RWPE1 (cell line): Measurements from ENCODE around the gene ATG7.
A peak's percentile ranks its signal among the peaks of the same experiment; 100 is the strongest.

Source experiments
- CTCF ChIA-PET: fragments of 350-600 bp; sonication (Branson Sonifier 250); formaldehyde crosslinking; extraction: SDS; loops from one replicate; lab custom pipeline; 2021; lab: Yijun Ruan, JAX
- POLR2A ChIA-PET: fragments of 400-600 bp; formaldehyde crosslinking; extraction: SDS; loops from one replicate; lab custom pipeline; 2020; ENCODE audit warnings: antibody characterized with exemption; ENCODE audit not compliant: low non-redundant PET; lab: Yijun Ruan, JAX
- DNase-seq: peaks from one replicate; pipeline ENCODE4 v3.0.0; 2012; ENCODE audit warnings: low spot score
- H3K27ac ChIP-seq: fragments of 450-650 bp; 2 replicates; pipeline ENCODE4 v1.5.1; 2017
- CTCF ChIP-seq: fragments of 450-650 bp; conservative IDR thresholded peaks from 2 replicates; pipeline ENCODE4 v1.5.1; 2017; ENCODE audit warnings: low read depth, mild to moderate bottlenecking

ATG7 gene

GRCh38 chr3:11530153-11530721 is 258.0 kb downstream of the ATG7 start:
- peak; percentile 82 for DNase-seq
- ChIA-PET POLR2A (no interaction called here), CTCF (interaction anchor here (0.7 to 0.9 kb wide), 2 partner anchors 72 to 151 kb away, joined by 3 to 5 read pairs; no protein-coding TSS in a partner anchor)
- H3K27ac ChIP-seq = peak overlapping the region; percentile 97
- TF ChIP-seq CTCF = peak; percentile 39; the same call in 1 of the 2 replicates

GRCh38 chr3:11532931-11533391 is 260.8 kb downstream of the ATG7 start:
- H3K27ac ChIP-seq = peak overlapping the region; percentile 63
- no peak for DNase-seq
- ChIA-PET CTCF (no interaction called here), POLR2A (no interaction called here)
- no peak for TF ChIP-seq CTCF

GRCh38 chr3:11534011-11534792 is 262.0 kb downstream of the ATG7 start:
- CTCF ChIA-PET = no interaction called here
- POLR2A ChIA-PET = no interaction called here
- no peak for DNase-seq
- no peak for TF ChIP-seq CTCF
- peak overlapping the region; percentile 66 for H3K27ac ChIP-seq

GRCh38 chr3:11534793-11535101 is 262.6 kb downstream of the ATG7 start:
- POLR2A ChIA-PET = no interaction called here
- H3K27ac ChIP-seq = peak overlapping the region; percentile 66
- CTCF ChIA-PET = interaction anchor here (0.5 kb wide), 1 partner anchor 108 kb away, joined by 7 read pairs; no protein-coding TSS in a partner anchor
- no peak for TF ChIP-seq CTCF
- no peak for DNase-seq

GRCh38 chr3:11535243-11535960 is 263.2 kb downstream of the ATG7 start:
- DNase-seq = no peak
- no peak for TF ChIP-seq CTCF
- ChIA-PET POLR2A (no interaction called here), CTCF (interaction anchor here (0.5 to 0.6 kb wide), 2 partner anchors 108 to 148 kb away, joined by 3 to 7 read pairs; no protein-coding TSS in a partner anchor)
- H3K27ac ChIP-seq = peak overlapping the region; percentile 31; the same call in 1 of the 2 replicates

GRCh38 chr3:11536132-11536935 is 264.1 kb downstream of the ATG7 start:
- DNase-seq = no peak
- ChIA-PET CTCF (interaction anchor here (0.6 to 0.7 kb wide), 3 partner anchors 10 to 179 kb away, joined by 3 to 6 read pairs (median 4); no protein-coding TSS in a partner anchor), POLR2A (no interaction called here)
- H3K27ac ChIP-seq = peak overlapping the region; percentile 31
- TF ChIP-seq CTCF = no peak
